ENCODE data around the gene TRPM2. TPM values are rescaled to one million over a fixed set of nuclear protein-coding genes. Genes with fewer than 3 reads are reported as not detected.

TRPM2 gene
- total RNA-seq, 1 experiment from 2014 or later, result not detected

- Histone ChIP-seq H3K79me2 (ENCODE audit: low read depth) (no peaks in the 10 kb centered on the region), H3K4me2 (no peak overlapping the region), H3K9me3 (ENCODE audit: insufficient read depth, low read depth) (no peaks in the 10 kb centered on the region), H4K20me1 (ENCODE audit: insufficient read depth) (no peaks in the 10 kb centered on the region), H3K36me3 (ENCODE audit: low read depth) (no peaks in the 10 kb centered on the region), H3K9me2 (ENCODE audit: insufficient read depth) (no peaks in the 10 kb centered on the region), H2AFZ (no peak overlapping the region), H3K4me1 (replicated peaks; ENCODE audit: insufficient read depth) (peaks cover 4% of the 10 kb centered on the region; the same call in 1 of the 2 replicates), H3K27ac (no peak overlapping the region), H3K27me3 (ENCODE audit: insufficient read depth, low read depth) (no peaks in the 10 kb centered on the region), H3K4me3 (no peak overlapping the region), H3F3A (ENCODE audit: insufficient read depth, low read depth) (peaks cover 17% of the 10 kb centered on the region)
- POLR2A ChIA-PET (ENCODE audit: unreplicated experiment), result interaction anchor here (0.6 kb wide), 1 partner anchor 45 kb away, joined by 3 read pairs; no protein-coding TSS in a partner anchor
- no TSS peak for BruUV-seq (replicated peaks)
- DNase-seq, result no peak
- TF ChIP-seq CTCF (conservative IDR thresholded peaks at IDR 0.05) (no peak), EZH2 (IDR thresholded peaks at IDR 0.05; ENCODE audit: low read depth) (no peak)
- intact Hi-C loops (cut with micrococcal nuclease; ENCODE audit: unreplicated experiment), result no loop called here
- CTCF ChIA-PET, result no interaction called here
Observed at GRCh38 chr21:44334329-44335030, 18.9 kb upstream of the TRPM2 start.

- intact Hi-C loops (cut with micrococcal nuclease; ENCODE audit: unreplicated experiment), result no loop called here
Observed at GRCh38 chr21:44335266-44336059, 18.0 kb upstream of the TRPM2 start.

More at GRCh38 chr21:44335266-44336059, 18.0 kb upstream of the TRPM2 start:
- no peak overlapping the region for H3K4me2 ChIP-seq
- H3K9me3 ChIP-seq (ENCODE audit: insufficient read depth, low read depth), result no peaks in the 10 kb centered on the region
- no peak for DNase-seq
- no TSS peak for BruUV-seq (replicated peaks)
- peaks cover 19% of the 10 kb centered on the region for H3F3A ChIP-seq (ENCODE audit: insufficient read depth, low read depth)
- H2AFZ ChIP-seq, result no peak overlapping the region
- H4K20me1 ChIP-seq (ENCODE audit: insufficient read depth), result no peaks in the 10 kb centered on the region
- no peak for TF ChIP-seq EZH2 (IDR thresholded peaks at IDR 0.05; ENCODE audit: low read depth)
- TF ChIP-seq CTCF (conservative IDR thresholded peaks at IDR 0.05), result no peak
- ChIA-PET POLR2A (ENCODE audit: unreplicated experiment) (no interaction called here), CTCF (no interaction called here)
- no peaks in the 10 kb centered on the region for H3K27me3 ChIP-seq (ENCODE audit: insufficient read depth, low read depth)
- H3K27ac ChIP-seq, result no peak overlapping the region
- no peaks in the 10 kb centered on the region for H3K9me2 ChIP-seq (ENCODE audit: insufficient read depth)
- H3K4me1 ChIP-seq (replicated peaks; ENCODE audit: insufficient read depth), result peaks cover 11% of the 10 kb centered on the region; the same call in 1 of the 2 replicates
- H3K4me3 ChIP-seq, result no peak overlapping the region
- no peaks in the 10 kb centered on the region for H3K79me2 ChIP-seq (ENCODE audit: low read depth)
- no peaks in the 10 kb centered on the region for H3K36me3 ChIP-seq (ENCODE audit: low read depth)
